ENCODE measurements around the gene FAM177A1. TPM values are rescaled to one million over a fixed set of nuclear protein-coding genes. Genes with fewer than 3 reads are reported as not detected.

FAM177A1 gene
- total and polyA plus RNA-seq, 10 of the 15 experiments (the other 5 are each of a cell fraction or from before 2014, with no cell fraction given): 5.3 to 38.6 (median 20.7) TPM

DNA sequence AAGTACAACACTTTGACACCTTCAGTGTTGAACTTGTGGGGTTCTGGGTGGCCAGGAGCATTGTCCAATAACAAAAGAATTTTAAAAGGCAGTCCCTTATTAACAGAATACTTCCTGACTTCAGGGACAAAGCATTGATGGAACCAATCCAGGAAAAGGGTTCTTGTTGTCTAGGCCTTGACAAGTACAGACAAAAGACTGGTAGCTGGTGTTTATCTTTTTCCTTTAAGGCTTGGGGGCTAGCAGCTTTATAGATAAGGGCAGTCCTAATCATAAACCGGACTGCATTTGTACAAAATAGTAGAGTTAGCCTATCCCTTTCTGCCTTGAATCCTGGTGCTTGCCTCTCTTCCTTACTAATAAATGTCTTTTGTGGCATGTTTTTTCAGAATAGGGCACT, 27.4 kb downstream of the FAM177A1 start (continued):
- no peak for TF ChIP-seq HDGF (IDR thresholded peaks at IDR 0.05)

DNA sequence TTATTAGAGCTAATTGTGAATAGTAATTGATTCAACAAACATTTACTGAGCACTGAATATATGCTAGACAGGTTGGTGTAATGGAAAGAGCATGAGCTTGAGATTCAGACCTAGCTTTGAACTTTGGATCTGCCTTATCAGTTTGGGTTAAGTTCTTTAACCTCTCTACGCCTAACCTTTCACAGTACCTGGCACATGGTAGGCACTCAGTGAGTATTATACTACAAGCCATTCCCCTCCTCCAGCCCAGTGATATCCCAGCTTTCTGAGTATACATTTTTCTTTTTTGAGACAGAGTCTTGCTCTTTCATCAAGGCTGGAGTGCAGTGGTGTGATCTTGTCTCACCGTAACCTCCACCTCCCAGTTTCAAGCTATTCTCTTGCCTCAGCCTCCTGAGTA, 32.0 kb downstream of the FAM177A1 start:
- H3K27ac ChIP-seq (ENCODE audit: control insufficient read depth, insufficient read depth): no peak overlapping the region
- no peak for ATAC-seq
- no peak overlapping the region for H2AFZ ChIP-seq (ENCODE audit: control insufficient read depth, low read depth, low read length)
- no peak for DNase-seq (ENCODE audit: low read depth, low spot score)
- no peak for FAIRE-seq
- H3K9ac ChIP-seq (ENCODE audit: control insufficient read depth, insufficient read depth, low read length): no peak overlapping the region
- WGBS (ENCODE audit: insufficient coverage, insufficient replicate concordance, low lambda C conversion rate, missing lambda C conversion rate): 100% methylated on average over 2 of the region's 2 CpGs
- in situ Hi-C loops (cut with MboI) (no loop called here), intact Hi-C loops (cut with micrococcal nuclease; ENCODE audit: unreplicated experiment) (no loop called here)
- H3K36me3 ChIP-seq (ENCODE audit: control insufficient read depth in 2 of 2, insufficient read depth in 2 of 2, low read length in 1 of 2): no peaks in the 10 kb centered on the region; a peak in 1 of 4 replicates
- H4K20me1 ChIP-seq (ENCODE audit: control insufficient read depth, insufficient read depth): no peaks in the 10 kb centered on the region
- no peak overlapping the region for H3K4me3 ChIP-seq
- no TSS peak for BruUV-seq (replicated peaks)
- H3K4me1 ChIP-seq (ENCODE audit: control insufficient read depth, insufficient read depth, low read length): no peaks in the 10 kb centered on the region
- ChIA-PET POLR2A (no interaction called here), SMC1A (ENCODE audit: uncharacterized antibody, unreplicated experiment) (interaction anchor here (0.6 to 1.8 kb wide), 4 partner anchors 12 to 1331 kb away, joined by 3 to 5 read pairs (median 4); no protein-coding TSS in a partner anchor), RAD21 (ENCODE audit: unreplicated experiment) (no interaction called here), CTCF (interaction anchor here (0.9 kb wide), 1 partner anchor 14 kb away, joined by 5 read pairs; no protein-coding TSS in a partner anchor)
- H3K4me2 ChIP-seq (ENCODE audit: control insufficient read depth, insufficient read depth): no peak overlapping the region
- no peak for TF ChIP-seq SPI1 (IDR thresholded peaks at IDR 0.05; ENCODE audit: borderline replicate concordance, insufficient read depth, low read depth, low read length)
- TF ChIP-seq, protein P1, sequence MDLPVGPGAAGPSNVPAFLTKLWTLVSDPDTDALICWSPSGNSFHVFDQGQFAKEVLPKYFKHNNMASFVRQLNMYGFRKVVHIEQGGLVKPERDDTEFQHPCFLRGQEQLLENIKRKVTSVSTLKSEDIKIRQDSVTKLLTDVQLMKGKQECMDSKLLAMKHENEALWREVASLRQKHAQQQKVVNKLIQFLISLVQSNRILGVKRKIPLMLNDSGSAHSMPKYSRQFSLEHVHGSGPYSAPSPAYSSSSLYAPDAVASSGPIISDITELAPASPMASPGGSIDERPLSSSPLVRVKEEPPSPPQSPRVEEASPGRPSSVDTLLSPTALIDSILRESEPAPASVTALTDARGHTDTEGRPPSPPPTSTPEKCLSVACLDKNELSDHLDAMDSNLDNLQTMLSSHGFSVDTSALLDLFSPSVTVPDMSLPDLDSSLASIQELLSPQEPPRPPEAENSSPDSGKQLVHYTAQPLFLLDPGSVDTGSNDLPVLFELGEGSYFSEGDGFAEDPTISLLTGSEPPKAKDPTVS (IDR thresholded peaks at IDR 0.05; ENCODE audit: low read depth, low read length): no peak
- no peak for TF ChIP-seq PAX5 (IDR thresholded peaks at IDR 0.05; ENCODE audit: borderline replicate concordance, low read depth, low read length)
- no peak for TF ChIP-seq ETV6 (conservative IDR thresholded peaks at IDR 0.05 in 1 of 2, IDR thresholded peaks at IDR 0.05 in 1 of 2; ENCODE audit: borderline replicate concordance in 1 of 2, low read depth in 1 of 2)
- no peak for TF ChIP-seq ZBTB40 (IDR thresholded peaks at IDR 0.05; ENCODE audit: borderline replicate concordance)
- no peak for TF ChIP-seq SREBF1 (IDR thresholded peaks at IDR 0.05; ENCODE audit: low read length)
- TF ChIP-seq JUNB (IDR thresholded peaks at IDR 0.05): no peak
- TF ChIP-seq GABPA (IDR thresholded peaks at IDR 0.05; ENCODE audit: low read depth): no peak
- TF ChIP-seq, protein P2, sequence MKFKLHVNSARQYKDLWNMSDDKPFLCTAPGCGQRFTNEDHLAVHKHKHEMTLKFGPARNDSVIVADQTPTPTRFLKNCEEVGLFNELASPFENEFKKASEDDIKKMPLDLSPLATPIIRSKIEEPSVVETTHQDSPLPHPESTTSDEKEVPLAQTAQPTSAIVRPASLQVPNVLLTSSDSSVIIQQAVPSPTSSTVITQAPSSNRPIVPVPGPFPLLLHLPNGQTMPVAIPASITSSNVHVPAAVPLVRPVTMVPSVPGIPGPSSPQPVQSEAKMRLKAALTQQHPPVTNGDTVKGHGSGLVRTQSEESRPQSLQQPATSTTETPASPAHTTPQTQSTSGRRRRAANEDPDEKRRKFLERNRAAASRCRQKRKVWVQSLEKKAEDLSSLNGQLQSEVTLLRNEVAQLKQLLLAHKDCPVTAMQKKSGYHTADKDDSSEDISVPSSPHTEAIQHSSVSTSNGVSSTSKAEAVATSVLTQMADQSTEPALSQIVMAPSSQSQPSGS (IDR thresholded peaks at IDR 0.05; ENCODE audit: low read length): no peak
- H3K79me2 ChIP-seq (ENCODE audit: control insufficient read depth, insufficient read depth, low read length): no peaks in the 10 kb centered on the region
- H3K9me3 ChIP-seq (replicated peaks; ENCODE audit: control insufficient read depth, insufficient read depth, low read length): no peaks in the 10 kb centered on the region
- H3K27me3 ChIP-seq (replicated peaks in 1 of 2; ENCODE audit: control insufficient read depth in 2 of 2, insufficient read depth in 2 of 2, low read length in 1 of 2): no peaks in the 10 kb centered on the region

Measured in GM12878 (cell line).